ENCODE results near the gene RRP1. TPM values are rescaled to one million over a fixed set of nuclear protein-coding genes. Genes with fewer than 3 reads are reported as not detected.

The RRP1 gene, protein sequence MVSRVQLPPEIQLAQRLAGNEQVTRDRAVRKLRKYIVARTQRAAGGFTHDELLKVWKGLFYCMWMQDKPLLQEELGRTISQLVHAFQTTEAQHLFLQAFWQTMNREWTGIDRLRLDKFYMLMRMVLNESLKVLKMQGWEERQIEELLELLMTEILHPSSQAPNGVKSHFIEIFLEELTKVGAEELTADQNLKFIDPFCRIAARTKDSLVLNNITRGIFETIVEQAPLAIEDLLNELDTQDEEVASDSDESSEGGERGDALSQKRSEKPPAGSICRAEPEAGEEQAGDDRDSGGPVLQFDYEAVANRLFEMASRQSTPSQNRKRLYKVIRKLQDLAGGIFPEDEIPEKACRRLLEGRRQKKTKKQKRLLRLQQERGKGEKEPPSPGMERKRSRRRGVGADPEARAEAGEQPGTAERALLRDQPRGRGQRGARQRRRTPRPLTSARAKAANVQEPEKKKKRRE
- total RNA-seq: 10 to 100 TPM; 15.9 to 16.3 (median 16.3) TPM
- long read RNA-seq, donor 1, transcript RRP1-207 (13 exons, 3,022 nt): major isoform, 35 of 50 reads
- long read RNA-seq, donor 1, partial matches to known transcripts: 1 of 50 reads
- long read RNA-seq, donor 1, other reads (novel, unspliced or antisense): 14 of 50 reads
- long read RNA-seq, donor 2, transcript RRP1-207 (13 exons, 3,022 nt): major isoform, 15 of 20 reads
- long read RNA-seq, donor 2, partial matches to known transcripts: 4 of 20 reads
- long read RNA-seq, donor 2, other reads (novel, unspliced or antisense): 1 of 20 reads

- peak; percentile 98 for ATAC-seq
- peaks cover 13% of the 10 kb centered on the region for H3K4me1 ChIP-seq (ENCODE audit: low read depth)
- TF ChIP-seq, protein P1, sequence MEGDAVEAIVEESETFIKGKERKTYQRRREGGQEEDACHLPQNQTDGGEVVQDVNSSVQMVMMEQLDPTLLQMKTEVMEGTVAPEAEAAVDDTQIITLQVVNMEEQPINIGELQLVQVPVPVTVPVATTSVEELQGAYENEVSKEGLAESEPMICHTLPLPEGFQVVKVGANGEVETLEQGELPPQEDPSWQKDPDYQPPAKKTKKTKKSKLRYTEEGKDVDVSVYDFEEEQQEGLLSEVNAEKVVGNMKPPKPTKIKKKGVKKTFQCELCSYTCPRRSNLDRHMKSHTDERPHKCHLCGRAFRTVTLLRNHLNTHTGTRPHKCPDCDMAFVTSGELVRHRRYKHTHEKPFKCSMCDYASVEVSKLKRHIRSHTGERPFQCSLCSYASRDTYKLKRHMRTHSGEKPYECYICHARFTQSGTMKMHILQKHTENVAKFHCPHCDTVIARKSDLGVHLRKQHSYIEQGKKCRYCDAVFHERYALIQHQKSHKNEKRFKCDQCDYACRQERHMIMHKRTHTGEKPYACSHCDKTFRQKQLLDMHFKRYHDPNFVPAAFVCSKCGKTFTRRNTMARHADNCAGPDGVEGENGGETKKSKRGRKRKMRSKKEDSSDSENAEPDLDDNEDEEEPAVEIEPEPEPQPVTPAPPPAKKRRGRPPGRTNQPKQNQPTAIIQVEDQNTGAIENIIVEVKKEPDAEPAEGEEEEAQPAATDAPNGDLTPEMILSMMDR (IDR thresholded peaks at IDR 0.05): peak; percentile 100
- peak; percentile 92 to 97 (median 94) for DNase-seq
- H3K9me3 ChIP-seq: no peaks in the 10 kb centered on the region
- H3K4me3 ChIP-seq: peak within 1 kb of the TSS; percentile 53
- H3K36me3 ChIP-seq (ENCODE audit: low read depth): no peaks in the 10 kb centered on the region
- intact Hi-C loops (cut with DNase I, micrococcal nuclease): no loop called here
These were observed at the start of gene RRP1 for GRCh38 chr21:43789276-43790009. Gene RRP1 (plus strand): TSS chr21:43789577. CDS start chr21:43789630, 53 bp downstream.

- Histone ChIP-seq H3K4me3 (no peak overlapping the region), H3K36me3 (ENCODE audit: low read depth) (no peaks in the 10 kb centered on the region), H3K4me1 (ENCODE audit: low read depth) (no peaks in the 10 kb centered on the region), H3K9me3 (no peaks in the 10 kb centered on the region)
- TF ChIP-seq, protein P1 (IDR thresholded peaks at IDR 0.05): no peak
- intact Hi-C loops (cut with DNase I, micrococcal nuclease): no loop called here
- peak in 1 of 3 donors; percentile 54 for DNase-seq
- peak; percentile 40 for ATAC-seq
These were observed 49.5 kb upstream of the RRP1 start for GRCh38 chr21:43739621-43740435.

- no peaks in the 10 kb centered on the region for H3K4me1 ChIP-seq (ENCODE audit: low read depth)
- ATAC-seq (peak; percentile 68), DNase-seq (peak in 2 of 3 donors; percentile 35 to 63)
- intact Hi-C loops (cut with DNase I, micrococcal nuclease): no loop called here
- H3K4me3 ChIP-seq: no peak overlapping the region
- H3K36me3 ChIP-seq (ENCODE audit: low read depth): no peaks in the 10 kb centered on the region
- TF ChIP-seq, protein P1 (IDR thresholded peaks at IDR 0.05): no peak
- no peaks in the 10 kb centered on the region for H3K9me3 ChIP-seq
These were observed 48.8 kb upstream of the RRP1 start for GRCh38 chr21:43740497-43741156.

GRCh38 chr21:43741423-43742096 is 47.8 kb upstream of the RRP1 start:
- no peak for DNase-seq
- TF ChIP-seq, protein P1 (IDR thresholded peaks at IDR 0.05): no peak
- Histone ChIP-seq H3K4me3 (no peak overlapping the region), H3K4me1 (ENCODE audit: low read depth) (no peaks in the 10 kb centered on the region), H3K9me3 (no peaks in the 10 kb centered on the region), H3K36me3 (ENCODE audit: low read depth) (no peaks in the 10 kb centered on the region)
- ATAC-seq: no peak
- intact Hi-C loops (cut with DNase I, micrococcal nuclease): no loop called here

Measured in mucosa of descending colon (tissue), 3 donors.